Fibroblast of villous mesenchyme (primary cell): ENCODE data around the gene GALNTL6. TPM values are rescaled to one million over a fixed set of nuclear protein-coding genes. Genes with fewer than 3 reads are reported as not detected.

Experiments used
- DNase-seq: peaks from one replicate; pipeline ENCODE4 v3.0.0-alpha.2; 2010; ENCODE audit warnings: low read depth
- H3K4me3 ChIP-seq: 2 replicates; pipeline ENCODE4 v1.5.1; 2011; ENCODE audit warnings: low read depth, mild to moderate bottlenecking, low read length
- CTCF ChIP-seq: IDR thresholded peaks from 2 replicates; pipeline ENCODE4 v1.5.1; 2012; ENCODE audit warnings: low read depth, mild to moderate bottlenecking, low read length; ENCODE audit not compliant: insufficient read depth
- total RNA-seq: library from RNA; depleted of rRNA; stranded (reverse); fragments of >200 nt; gene quantifications from 2 replicates; pipeline ENCODE4 v1.2.3, GENCODE V29; 2012

Gene GALNTL6
- total RNA-seq, 1 donor, result not detected

DNA sequence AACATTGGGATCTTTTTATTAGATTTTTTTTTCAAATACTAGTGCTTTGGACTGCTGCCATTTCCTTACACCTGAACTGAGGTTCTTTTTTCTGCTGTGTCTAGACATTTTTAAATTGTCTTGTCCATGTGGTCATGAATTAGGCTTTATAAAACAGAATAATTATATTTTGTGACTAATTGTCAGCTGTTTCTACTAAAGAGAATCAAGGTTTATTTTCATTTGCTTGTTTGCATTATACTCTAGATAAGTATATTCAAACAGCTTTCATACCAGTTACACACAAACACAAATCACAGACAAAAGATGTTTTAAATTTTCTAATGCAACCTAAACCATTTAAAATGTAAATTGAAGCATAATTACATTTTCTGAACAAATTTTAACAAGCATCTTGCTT lies 194.7 kb downstream of the GALNTL6 start:
- no peak for DNase-seq
- H3K4me3 ChIP-seq, result no peak overlapping the region
- TF ChIP-seq CTCF, result no peak

DNA sequence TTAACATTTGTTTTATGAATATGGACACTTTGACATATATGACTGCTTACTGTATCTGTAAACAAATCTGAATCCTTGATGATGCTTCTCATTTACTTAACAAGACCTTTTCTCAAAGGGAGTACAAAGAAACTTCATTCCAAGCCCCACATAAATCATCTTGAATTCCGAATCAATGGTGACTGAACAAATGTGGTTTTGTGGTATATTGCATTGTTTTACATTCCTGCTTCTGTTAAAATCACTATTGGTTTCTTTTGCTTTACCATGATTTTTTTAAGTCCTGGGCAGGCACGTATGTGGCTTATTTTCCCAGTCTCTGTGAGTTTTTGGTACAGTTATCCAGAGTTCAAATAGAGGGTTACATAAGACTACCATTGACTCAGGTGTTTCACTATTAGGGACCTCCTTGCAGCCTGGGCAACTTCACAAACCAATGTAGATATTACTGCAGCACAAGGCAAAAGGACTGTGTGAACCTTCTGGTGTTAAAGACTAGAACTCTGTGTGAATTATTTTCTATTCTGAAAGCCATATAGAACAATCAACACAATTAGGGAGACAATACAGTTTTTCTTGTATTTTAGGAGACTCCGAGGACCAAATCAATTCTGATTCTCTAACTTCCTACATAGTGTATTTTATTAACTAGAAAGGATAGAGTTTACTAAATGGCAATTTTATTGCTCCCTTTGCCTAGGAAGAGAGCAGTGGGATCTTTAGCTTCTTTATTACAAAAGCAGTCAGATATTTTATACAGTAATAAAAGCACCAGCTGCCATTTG lies 196.4 kb downstream of the GALNTL6 start:
- DNase-seq, result no peak
- no peak for TF ChIP-seq CTCF

DNA sequence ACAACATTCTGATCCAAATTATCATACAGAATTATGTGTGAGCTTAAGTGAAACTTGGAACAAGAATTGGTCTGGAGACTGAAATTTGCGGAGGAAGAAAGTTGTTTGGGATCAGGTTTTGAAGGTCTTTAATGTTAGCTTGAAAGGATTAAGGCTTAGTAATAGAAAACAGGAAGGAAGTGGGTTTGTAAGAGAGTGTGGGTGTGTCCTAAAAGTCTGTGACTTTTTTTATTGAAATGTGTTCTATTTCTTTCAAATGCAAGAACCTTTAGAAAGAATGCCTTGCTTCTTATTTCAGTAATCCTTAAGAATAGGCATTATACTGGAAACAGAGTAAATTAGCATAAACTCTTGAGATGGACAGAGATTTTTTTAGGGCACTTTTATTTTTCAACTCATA lies 198.0 kb downstream of the GALNTL6 start:
- no peak for DNase-seq
- no peak for TF ChIP-seq CTCF
- no peak overlapping the region for H3K4me3 ChIP-seq

More for the DNA sequence above, 196.4 kb downstream of the GALNTL6 start:
- H3K4me3 ChIP-seq, result no peak overlapping the region

GRCh38 chr4:172018358-172018757 lies 205.2 kb downstream of the GALNTL6 start:
- no peak overlapping the region for H3K4me3 ChIP-seq
- no peak for DNase-seq
- TF ChIP-seq CTCF, result no peak

DNA sequence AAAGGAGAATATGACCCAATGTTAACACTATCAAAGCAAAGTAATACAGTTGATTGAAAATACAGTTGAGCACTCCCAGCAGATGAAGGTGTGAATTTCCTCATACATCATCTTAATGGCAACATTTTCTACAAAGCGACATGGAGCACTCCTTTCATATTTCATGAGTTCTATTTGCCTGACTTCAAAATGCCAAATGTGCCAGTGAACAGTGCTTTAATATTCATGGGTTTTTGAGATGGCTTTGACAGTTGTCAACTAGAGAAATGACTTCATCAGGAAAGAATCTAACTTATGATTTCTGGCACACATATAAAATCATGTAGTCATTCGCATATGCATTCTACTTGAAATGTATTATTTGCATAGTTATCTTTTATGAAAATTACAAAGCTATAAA lies 222.4 kb downstream of the GALNTL6 start:
- no peak for DNase-seq
- TF ChIP-seq CTCF, result no peak
- no peak overlapping the region for H3K4me3 ChIP-seq

DNA sequence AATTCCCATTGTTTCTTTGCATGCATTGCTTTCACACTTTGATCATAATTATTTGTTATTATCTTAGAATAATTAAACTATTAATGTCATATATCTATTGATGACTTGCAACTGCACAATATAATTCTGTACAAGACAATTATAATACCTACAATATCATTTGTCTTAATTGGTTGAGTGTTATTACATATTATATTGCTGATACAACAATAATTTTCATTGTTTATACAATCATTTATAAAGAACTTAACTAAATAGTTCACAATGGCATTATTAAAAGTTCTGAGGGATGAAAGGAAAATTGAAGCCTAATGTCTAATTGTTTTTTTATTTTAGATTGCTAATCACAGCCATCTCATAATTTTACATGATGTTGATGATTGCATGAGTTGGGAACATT lies 227.6 kb downstream of the GALNTL6 start:
- no peak overlapping the region for H3K4me3 ChIP-seq
- no peak for TF ChIP-seq CTCF
- DNase-seq, result no peak

DNA sequence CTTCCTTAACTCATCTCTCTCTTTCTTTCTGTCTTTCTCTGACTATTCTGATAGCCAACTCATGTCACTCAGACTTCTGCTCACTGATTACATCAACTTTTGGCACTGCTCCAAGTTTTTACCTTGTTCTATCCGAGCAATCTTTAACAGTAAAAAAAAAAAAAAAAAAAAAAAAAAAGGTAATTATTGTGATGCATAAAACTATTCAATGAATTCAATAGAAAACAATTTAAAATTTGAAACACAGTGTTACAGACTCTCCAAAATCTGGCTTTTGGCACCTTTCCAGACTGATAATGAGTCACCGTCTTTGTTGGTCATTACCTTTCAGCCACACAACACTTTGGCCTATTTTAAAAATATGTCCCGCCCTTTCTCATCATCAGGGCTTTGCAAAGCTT lies 229.5 kb downstream of the GALNTL6 start:
- H3K4me3 ChIP-seq, result no peak overlapping the region
- DNase-seq, result no peak
- no peak for TF ChIP-seq CTCF
